Endothelial cell (in vitro differentiated cells): ENCODE data around the gene KRT80. TPM values are rescaled to one million over a fixed set of nuclear protein-coding genes. Genes with fewer than 3 reads are reported as not detected.
A peak's percentile ranks its signal among the peaks of the same experiment; 100 is the strongest.

ENCODE experiments used
- DNase-seq: peaks from one replicate; pipeline ENCODE4 v3.0.0; 2021; ENCODE audit warnings: low spot score
- H3K27ac Mint-ChIP-seq: one replicate; pipeline ENCODE4 v1.8.0; 2021; ENCODE audit warnings: mixed read lengths, inconsistent platforms; ENCODE audit not compliant: unreplicated experiment
- H3K27me3 Mint-ChIP-seq: one replicate; pipeline ENCODE4 v1.8.0; 2021; ENCODE audit warnings: mild to moderate bottlenecking, moderate library complexity, mixed read lengths, inconsistent platforms; ENCODE audit not compliant: unreplicated experiment
- H3K36me3 Mint-ChIP-seq: one replicate; pipeline ENCODE4 v1.8.0; 2021; ENCODE audit warnings: mild to moderate bottlenecking, low read depth, mixed read lengths, inconsistent platforms; ENCODE audit not compliant: unreplicated experiment
- H3K4me1 Mint-ChIP-seq: one replicate; pipeline ENCODE4 v1.8.0; 2021; ENCODE audit warnings: mild to moderate bottlenecking, mixed read lengths, inconsistent platforms; ENCODE audit not compliant: unreplicated experiment
- H3K4me3 Mint-ChIP-seq: one replicate; pipeline ENCODE4 v1.8.0; 2021; ENCODE audit warnings: mild to moderate bottlenecking, mixed read lengths, inconsistent platforms; ENCODE audit not compliant: unreplicated experiment
- H3K9me3 Mint-ChIP-seq: one replicate; pipeline ENCODE4 v1.8.0; 2021; ENCODE audit warnings: mixed read lengths, inconsistent platforms; ENCODE audit not compliant: unreplicated experiment
- CTCF ChIP-seq: fragments of 200-600 bp; sonication (generic); IDR thresholded peaks from one replicate; pipeline ENCODE4 v1.5.0; 2021; ENCODE audit warnings: antibody characterized with exemption; ENCODE audit not compliant: unreplicated experiment
- total RNA-seq: library from RNA; stranded (reverse); fragmentation: NEBNext Ultra II Directional; extraction: Animal tissue kit (Norgen Biotek cat#: 25700); gene quantifications from one replicate; pipeline ENCODE4 v1.2.1, GENCODE V29; 2021; ENCODE audit not compliant: unreplicated experiment

The KRT80 gene
- total RNA-seq, 1 donor from 2014 or later = 1.5 TPM

DNA sequence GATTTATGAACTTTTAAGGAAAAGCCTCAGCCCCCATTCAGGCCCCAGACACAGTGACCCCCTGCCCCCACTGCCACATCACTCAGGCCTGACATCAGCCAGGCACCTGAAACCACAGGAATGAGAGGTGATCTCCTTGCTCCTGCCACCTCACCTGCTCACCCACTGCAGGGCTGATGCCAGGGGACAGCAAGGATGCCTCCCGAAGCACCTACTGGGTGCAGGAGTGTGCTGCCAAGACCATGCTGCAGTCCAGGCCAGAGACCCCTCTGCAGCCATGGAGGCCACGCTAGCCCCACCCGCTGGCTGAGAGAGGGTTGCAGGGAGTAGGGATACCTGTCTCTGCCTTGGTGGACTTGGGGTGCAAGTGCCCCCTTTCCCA, 22.6 kb upstream of the KRT80 start:
- Mint-ChIP-seq H3K4me1 (peaks cover 22% of the 10 kb centered on the region), H3K9me3 (no peaks in the 10 kb centered on the region), H3K27me3 (peaks cover 12% of the 10 kb centered on the region), H3K4me3 (no peak overlapping the region), H3K27ac (no peak overlapping the region), H3K36me3 (peaks cover 4% of the 10 kb centered on the region)
- DNase-seq = no peak
- TF ChIP-seq CTCF = no peak

DNA sequence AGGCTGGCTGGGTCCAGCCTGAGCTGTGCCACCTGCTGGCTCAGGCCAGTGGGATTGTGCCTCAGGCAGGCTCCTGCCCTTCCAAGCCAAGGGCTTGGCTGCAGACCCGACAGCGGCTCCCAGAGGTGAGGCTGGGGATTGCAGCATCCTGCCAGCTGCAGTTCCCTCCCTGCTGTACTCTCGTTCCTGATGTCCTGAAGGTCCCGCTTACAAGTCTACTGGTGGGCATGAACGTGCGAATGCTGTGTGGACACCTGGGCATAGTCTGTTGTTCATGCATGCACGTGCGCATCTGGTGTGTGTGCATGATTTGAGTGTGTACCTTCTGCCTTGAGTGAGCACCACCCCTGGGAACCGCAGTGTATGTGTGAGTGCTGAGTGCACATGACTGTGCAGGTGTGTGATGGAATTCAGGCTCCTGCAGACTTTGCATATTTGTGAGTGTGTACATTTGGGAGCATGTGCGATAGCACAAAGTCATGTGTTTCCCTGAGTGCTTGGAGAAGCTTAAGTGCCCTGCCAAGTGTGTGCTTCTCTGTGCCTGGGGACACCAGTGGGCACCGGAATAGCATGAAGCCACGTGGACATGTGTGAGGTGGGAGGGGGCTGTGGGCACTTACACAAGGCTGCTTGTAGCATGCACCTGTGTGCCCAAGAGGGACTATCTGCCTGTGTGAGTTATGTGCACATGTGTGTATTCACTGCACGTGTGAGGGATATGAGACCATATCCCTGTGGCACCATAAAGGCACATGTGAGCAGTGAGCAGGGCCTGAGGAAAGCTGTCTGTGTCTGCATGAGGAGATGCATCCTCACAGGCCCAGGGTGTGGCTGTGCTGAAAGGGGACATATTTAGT, 22.0 kb upstream of the KRT80 start:
- peak overlapping the region; percentile 3 for H3K4me3 Mint-ChIP-seq
- peaks cover 24% of the 10 kb centered on the region for H3K4me1 Mint-ChIP-seq
- TF ChIP-seq CTCF = peak; percentile 96
- peak; percentile 97 for DNase-seq
- peak overlapping the region; percentile 8 for H3K27ac Mint-ChIP-seq
- no peaks in the 10 kb centered on the region for H3K9me3 Mint-ChIP-seq
- peaks cover 4% of the 10 kb centered on the region for H3K36me3 Mint-ChIP-seq
- peaks cover 12% of the 10 kb centered on the region for H3K27me3 Mint-ChIP-seq

DNA sequence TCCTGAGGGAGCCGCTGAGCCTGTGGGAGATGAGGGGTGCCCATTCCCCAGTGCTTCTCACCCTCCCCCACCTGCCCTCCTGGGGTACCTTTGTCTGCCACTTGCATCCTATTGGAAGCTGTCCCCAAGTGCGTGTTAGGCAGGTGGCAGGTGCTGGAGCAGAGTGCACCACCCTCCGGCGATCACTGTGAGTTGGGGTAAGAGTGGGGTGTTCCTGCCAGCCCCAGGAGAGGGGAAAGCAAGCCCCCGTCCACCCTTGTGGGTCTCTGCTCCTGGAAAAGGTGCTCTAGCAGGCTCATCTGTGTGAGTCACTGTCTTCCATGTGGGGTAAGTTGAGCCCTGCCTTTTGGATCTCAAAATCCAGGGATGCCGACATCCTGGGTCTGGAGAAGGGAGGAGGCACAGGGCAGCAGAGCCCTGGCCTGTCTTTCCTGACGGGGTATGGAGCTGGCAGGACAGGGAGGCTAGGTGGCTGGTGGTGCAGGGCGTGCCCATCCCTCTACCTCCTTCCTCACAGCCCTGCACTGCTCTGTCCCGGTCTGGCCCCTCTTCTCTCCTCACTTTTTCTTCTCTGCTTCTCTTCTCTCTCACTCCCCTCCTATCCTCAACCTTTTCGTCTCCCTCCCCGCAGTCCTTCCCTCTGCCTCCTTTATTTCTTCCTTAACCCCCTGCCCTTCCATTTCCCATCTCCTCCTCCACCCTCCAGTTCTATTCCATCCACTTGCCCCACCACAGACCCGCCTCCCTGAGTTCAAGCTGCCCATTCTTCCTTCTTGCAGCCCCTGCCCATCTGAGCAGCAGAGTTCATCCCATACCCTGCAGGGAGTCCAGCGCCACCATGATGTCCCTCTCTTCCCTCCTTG, 21.1 kb upstream of the KRT80 start:
- peaks cover 4% of the 10 kb centered on the region for H3K36me3 Mint-ChIP-seq
- H3K9me3 Mint-ChIP-seq = no peaks in the 10 kb centered on the region
- peaks cover 12% of the 10 kb centered on the region for H3K27me3 Mint-ChIP-seq
- H3K27ac Mint-ChIP-seq = no peak overlapping the region
- no peak for TF ChIP-seq CTCF
- no peak for DNase-seq
- H3K4me3 Mint-ChIP-seq = no peak overlapping the region
- peaks cover 27% of the 10 kb centered on the region for H3K4me1 Mint-ChIP-seq

DNA sequence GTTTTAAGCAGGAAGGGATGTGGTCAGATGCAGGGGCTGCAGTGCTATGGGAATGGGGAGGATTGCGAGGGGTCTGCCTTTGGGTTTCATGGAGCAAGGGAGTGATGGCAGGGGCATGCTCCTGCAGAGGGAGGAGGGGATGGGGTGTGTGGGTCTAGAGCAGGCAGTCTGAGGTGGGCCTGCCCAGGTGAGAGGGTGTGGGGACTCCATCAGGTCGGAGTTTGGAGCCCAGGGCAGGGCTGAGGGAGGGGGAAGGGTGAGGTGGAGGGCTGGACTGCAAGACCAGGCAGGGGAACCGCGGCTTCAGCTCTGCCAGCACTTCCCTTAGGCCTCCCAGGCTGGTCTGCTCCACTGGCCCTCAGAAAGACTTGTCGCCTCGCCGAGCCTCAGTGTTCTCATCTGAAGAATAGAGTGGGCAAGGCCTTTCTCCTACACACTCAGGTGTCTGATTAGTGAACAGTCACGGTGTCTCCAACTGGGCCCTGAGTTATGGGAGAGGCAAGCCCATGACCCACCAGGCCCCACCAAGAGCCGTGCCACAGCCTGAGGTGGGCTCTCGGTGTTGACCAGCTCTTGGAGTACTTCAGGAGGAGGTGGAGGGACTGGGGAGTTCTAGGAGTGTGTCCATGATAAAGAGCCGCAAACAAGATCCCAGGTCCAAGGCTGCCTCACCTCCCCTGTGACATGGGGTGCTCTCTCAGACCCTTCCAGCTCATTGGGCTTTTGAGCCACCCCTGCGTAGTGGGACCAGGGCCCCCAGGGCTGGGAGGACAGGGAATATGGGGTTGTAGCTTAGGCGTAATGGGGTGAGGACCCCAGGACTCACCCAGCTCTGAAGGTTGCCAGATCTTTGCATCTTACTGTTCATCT, 20.1 kb upstream of the KRT80 start:
- Mint-ChIP-seq H3K27me3 (peaks cover 12% of the 10 kb centered on the region), H3K4me3 (no peak overlapping the region), H3K27ac (peak overlapping the region; percentile 31), H3K4me1 (peaks cover 31% of the 10 kb centered on the region), H3K36me3 (peaks cover 4% of the 10 kb centered on the region), H3K9me3 (no peaks in the 10 kb centered on the region)
- TF ChIP-seq CTCF = no peak
- no peak for DNase-seq
